ENCODE data around the gene TRIM17. TPM values are rescaled to one million over a fixed set of nuclear protein-coding genes. Genes with fewer than 3 reads are reported as not detected.

TRIM17 gene
- total and polyA plus RNA-seq, 9 of the 15 experiments (the other 6 are each of a cell fraction or from before 2014, with no cell fraction given) = not detected

GRCh38 chr1:228420968-228421826 is 4.5 kb upstream of the TRIM17 start (continued):
- no peak for TF ChIP-seq SP2 (IDR thresholded peaks at IDR 0.05; ENCODE audit: extremely low read depth, low read depth, low read length, poor library complexity, severe bottlenecking)
- TF ChIP-seq LCOR (CRISPR knock-in tag; IDR thresholded peaks at IDR 0.05) = no peak
- TF ChIP-seq RBM17 (IDR thresholded peaks at IDR 0.05; ENCODE audit: borderline replicate concordance, low read depth, low read length) = no peak
- no peak for TF ChIP-seq KHSRP (IDR thresholded peaks at IDR 0.05)
- no peak for TF ChIP-seq ZNF224 (CRISPR knock-in tag; IDR thresholded peaks at IDR 0.05)
- no peak for TF ChIP-seq EZH2 (IDR thresholded peaks at IDR 0.05; ENCODE audit: borderline replicate concordance, low read depth, low read length)
- TF ChIP-seq CEBPZ (IDR thresholded peaks at IDR 0.05; ENCODE audit: borderline replicate concordance, low read depth, low read length) = no peak
- no peak for TF ChIP-seq SREBF1 (IDR thresholded peaks at IDR 0.05; ENCODE audit: borderline replicate concordance, low read depth, low read length)
- no peak for TF ChIP-seq ARID2 (IDR thresholded peaks at IDR 0.05)
- no peak for TF ChIP-seq CREB3 (tag; conservative IDR thresholded peaks at IDR 0.05; ENCODE audit: low read depth)
- no peak for TF ChIP-seq KDM5B (IDR thresholded peaks at IDR 0.05; ENCODE audit: insufficient replicate concordance, low read depth, low read length)
- no peak for TF ChIP-seq ZNF140 (CRISPR knock-in tag; IDR thresholded peaks at IDR 0.05)
- peak; percentile 96 for TF ChIP-seq CBFA2T2 (conservative IDR thresholded peaks at IDR 0.05)
- TF ChIP-seq SIX5 (IDR thresholded peaks at IDR 0.05; ENCODE audit: borderline replicate concordance in 1 of 2, insufficient read depth in 1 of 2, low read depth in 1 of 2, low read length in 2 of 2) = no peak
- TF ChIP-seq CXXC5 (CRISPR knock-in tag; IDR thresholded peaks at IDR 0.05) = peak; percentile 67
- TF ChIP-seq ZNF764 (CRISPR knock-in tag; IDR thresholded peaks at IDR 0.05; ENCODE audit: low read depth) = no peak
- TF ChIP-seq PRMT5 (CRISPR knock-in tag; IDR thresholded peaks at IDR 0.05) = no peak
- no peak for TF ChIP-seq ZNF518B (CRISPR knock-in tag; IDR thresholded peaks at IDR 0.05)
- TF ChIP-seq PHB (CRISPR knock-in tag; IDR thresholded peaks at IDR 0.05) = no peak
- peak; percentile 90 for TF ChIP-seq TAL1 (IDR thresholded peaks at IDR 0.05)
- no peak for TF ChIP-seq ZNF436 (CRISPR knock-in tag; IDR thresholded peaks at IDR 0.05)

Measured in K562 (cell line).